ENCODE measurements around the gene AURKAIP1.

AURKAIP1 gene

GRCh38 chr1:1374929-1375662, at the start of gene AURKAIP1:
AURKAIP1 (minus strand) TSS chr1:1375207; CDS start chr1:1374756, 451 bp downstream.
- peak within 1 kb of the TSS; percentile 95 to 100 (median 100) for H3K4me2 ChIP-seq
- H3K9me3 ChIP-seq (replicated peaks in 1 of 11): no peaks in the 10 kb centered on the region
- H4K20me1 ChIP-seq: peaks cover 4 to 46% (median 41%) of the 10 kb centered on the region in 11 experiments; a peak in 21 of 22 replicates
- H3K27ac ChIP-seq: peak within 1 kb of the TSS; percentile 89 to 98 (median 95)
- no peaks in the 10 kb centered on the region for H3K27me3 ChIP-seq
- no peak for TF ChIP-seq Cebpa-rat (IDR thresholded peaks at IDR 0.05)
- peak within 1 kb of the TSS; percentile 80 to 100 (median 96) for H3K4me3 ChIP-seq
- H3K9ac ChIP-seq: peak within 1 kb of the TSS; percentile 91 to 99 (median 98)
- H3K36me3 ChIP-seq: peaks cover 8 to 36% (median 22%) of the 10 kb centered on the region in 11 experiments
- peaks cover 46 to 53% (median 51%) of the 10 kb centered on the region in 10 experiments for H3K4me1 ChIP-seq

- Histone ChIP-seq H3K27me3 (peaks cover 0 to 12% (median 0%) of the 10 kb centered on the region in 11 experiments; a peak in 5 of 22 replicates), H3K4me2 (no peak overlapping the region), H3K9me3 (replicated peaks in 1 of 11) (no peaks in the 10 kb centered on the region), H3K36me3 (no peaks in the 10 kb centered on the region), H3K9ac (no peak overlapping the region; a peak in 1 of 22 replicates), H4K20me1 (no peaks in the 10 kb centered on the region), H3K4me1 (peaks cover 23 to 60% (median 45%) of the 10 kb centered on the region in 10 experiments), H3K4me3 (no peak overlapping the region), H3K27ac (no peak overlapping the region)
- TF ChIP-seq Cebpa-rat (IDR thresholded peaks at IDR 0.05): no peak
Observed at GRCh38 chr1:1424707-1425106, 49.7 kb upstream of the AURKAIP1 start.

- Histone ChIP-seq H3K4me3 (no peak overlapping the region), H3K9me3 (replicated peaks in 1 of 11) (no peaks in the 10 kb centered on the region), H3K4me1 (peaks cover 23 to 71% (median 55%) of the 10 kb centered on the region in 10 experiments), H3K4me2 (peak overlapping the region in 10 of 11 experiments; percentile 52 to 90 (median 84); a peak in 17 of 22 replicates), H3K9ac (no peak overlapping the region), H4K20me1 (no peaks in the 10 kb centered on the region; a peak in 1 of 22 replicates), H3K27me3 (peaks cover 0 to 12% (median 0%) of the 10 kb centered on the region in 11 experiments; a peak in 5 of 22 replicates), H3K27ac (no peak overlapping the region), H3K36me3 (no peaks in the 10 kb centered on the region)
- TF ChIP-seq Cebpa-rat (IDR thresholded peaks at IDR 0.05): no peak
Observed at GRCh38 chr1:1423245-1423597, 48.2 kb upstream of the AURKAIP1 start.

- Histone ChIP-seq H3K9me3 (replicated peaks in 1 of 11) (no peaks in the 10 kb centered on the region), H3K4me1 (peaks cover 23 to 75% (median 60%) of the 10 kb centered on the region in 10 experiments), H3K36me3 (no peaks in the 10 kb centered on the region), H4K20me1 (no peaks in the 10 kb centered on the region; a peak in 1 of 22 replicates), H3K27me3 (peaks cover 0 to 12% (median 0%) of the 10 kb centered on the region in 11 experiments; a peak in 5 of 22 replicates), H3K9ac (peak overlapping the region in 6 of 11 experiments; percentile 19 to 52 (median 40); a peak in 9 of 22 replicates), H3K4me3 (no peak overlapping the region; a peak in 1 of 20 replicates), H3K4me2 (peak overlapping the region; percentile 52 to 90 (median 82)), H3K27ac (peak overlapping the region in 9 of 11 experiments; percentile 25 to 75 (median 59); a peak in 17 of 22 replicates)
- no peak for TF ChIP-seq Cebpa-rat (IDR thresholded peaks at IDR 0.05)
Observed at GRCh38 chr1:1422465-1423244, 47.6 kb upstream of the AURKAIP1 start.

GRCh38 chr1:1421907-1422464, 47.0 kb upstream of the AURKAIP1 start:
- TF ChIP-seq Cebpa-rat (IDR thresholded peaks at IDR 0.05): no peak
- Histone ChIP-seq H3K27me3 (peaks cover 0 to 12% (median 0%) of the 10 kb centered on the region in 11 experiments; a peak in 5 of 22 replicates), H3K27ac (peak overlapping the region in 9 of 11 experiments; percentile 25 to 75 (median 59); a peak in 16 of 22 replicates), H3K36me3 (no peaks in the 10 kb centered on the region), H3K4me2 (peak overlapping the region; percentile 52 to 90 (median 82)), H3K9ac (peak overlapping the region in 6 of 11 experiments; percentile 19 to 52 (median 40); a peak in 8 of 22 replicates), H4K20me1 (no peaks in the 10 kb centered on the region; a peak in 1 of 22 replicates), H3K9me3 (replicated peaks in 1 of 11) (no peaks in the 10 kb centered on the region), H3K4me3 (no peak overlapping the region; a peak in 1 of 20 replicates), H3K4me1 (peaks cover 23 to 75% (median 60%) of the 10 kb centered on the region in 10 experiments)

GRCh38 chr1:1421147-1421906, 46.3 kb upstream of the AURKAIP1 start, which contains the start of gene ANKRD65:
ANKRD65 (minus strand) TSS chr1:1421276; CDS start chr1:1421005, 271 bp downstream.
- Histone ChIP-seq H4K20me1 (no peaks in the 10 kb centered on the region; a peak in 1 of 22 replicates), H3K4me1 (peaks cover 19 to 70% (median 55%) of the 10 kb centered on the region in 10 experiments), H3K36me3 (no peaks in the 10 kb centered on the region), H3K27ac (peak within 1 kb of the TSS in 8 of 11 experiments; percentile 34 to 75 (median 58); a peak in 16 of 22 replicates), H3K4me3 (peak within 1 kb of the TSS in 1 of 10 experiments; percentile 7; a peak in 1 of 20 replicates), H3K27me3 (peaks cover 0 to 7% (median 0%) of the 10 kb centered on the region in 11 experiments; a peak in 5 of 22 replicates), H3K9me3 (replicated peaks in 1 of 11) (no peaks in the 10 kb centered on the region), H3K9ac (peak within 1 kb of the TSS in 10 of 11 experiments; percentile 9 to 73 (median 50); a peak in 17 of 22 replicates), H3K4me2 (peak within 1 kb of the TSS; percentile 38 to 90 (median 82); a peak in 21 of 22 replicates)
- TF ChIP-seq Cebpa-rat (IDR thresholded peaks at IDR 0.05): no peak

GRCh38 chr1:1420654-1421141, 45.7 kb upstream of the AURKAIP1 start:
- no peaks in the 10 kb centered on the region for H3K9me3 ChIP-seq (replicated peaks in 1 of 11)
- H4K20me1 ChIP-seq: no peaks in the 10 kb centered on the region; a peak in 1 of 22 replicates
- TF ChIP-seq Cebpa-rat (IDR thresholded peaks at IDR 0.05): no peak
- no peaks in the 10 kb centered on the region for H3K36me3 ChIP-seq
- peak overlapping the region; percentile 35 to 90 (median 73); a peak in 21 of 22 replicates for H3K4me2 ChIP-seq
- H3K27me3 ChIP-seq: peaks cover 0 to under 1% (median 0%) of the 10 kb centered on the region in 11 experiments; a peak in 1 of 22 replicates
- peak overlapping the region in 7 of 11 experiments; percentile 34 to 68 (median 58); a peak in 12 of 22 replicates for H3K27ac ChIP-seq
- H3K4me1 ChIP-seq: peaks cover 18 to 64% (median 49%) of the 10 kb centered on the region in 10 experiments
- H3K4me3 ChIP-seq: peak overlapping the region in 1 of 10 experiments; percentile 7; a peak in 1 of 20 replicates
- peak overlapping the region in 10 of 11 experiments; percentile 9 to 73 (median 49); a peak in 16 of 22 replicates for H3K9ac ChIP-seq

Measured in BLaER1 treated with 17β-estradiol and CSF1 and Interleukin-3, amounts not matched to agents 10 nM and 100 nM (cell line).